Activated CD4-positive, alpha-beta T cell treated with anti-CD3 and anti-CD28 coated beads, Interleukin-2, Interleukin-6, amounts not matched to agents 100 ng/mL and 50 ng/mL, durations not matched to agents 16 hours and 8 hours (primary cell): ENCODE measurements around the gene CENATAC.
"Not testable (repeated sequence)": the region's sequence is repeated elsewhere in the genome, so short reads cannot be mapped to it uniquely, and the experiment has no call there.

Source experiments
- DNase-seq: peaks from one replicate; pipeline ENCODE4 v3.0.0-alpha.2; 2020

The CENATAC gene

DNA sequence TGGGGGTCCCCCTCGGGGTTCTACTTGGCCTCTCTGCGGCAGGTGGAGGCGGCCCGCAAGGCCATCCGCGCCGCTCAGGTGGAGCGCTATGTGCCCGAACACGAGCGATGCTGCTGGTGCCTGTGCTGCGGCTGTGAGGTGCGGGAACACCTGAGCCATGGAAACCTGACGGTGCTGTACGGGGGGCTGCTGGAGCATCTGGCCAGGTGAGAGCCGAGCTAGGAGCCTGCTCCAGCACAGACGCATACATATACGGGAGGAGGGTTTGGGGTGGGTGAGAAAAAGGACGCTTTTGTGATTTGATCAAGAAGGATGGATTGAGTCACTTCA is 415 bp downstream of the CENATAC start:
- no peak for DNase-seq

DNA sequence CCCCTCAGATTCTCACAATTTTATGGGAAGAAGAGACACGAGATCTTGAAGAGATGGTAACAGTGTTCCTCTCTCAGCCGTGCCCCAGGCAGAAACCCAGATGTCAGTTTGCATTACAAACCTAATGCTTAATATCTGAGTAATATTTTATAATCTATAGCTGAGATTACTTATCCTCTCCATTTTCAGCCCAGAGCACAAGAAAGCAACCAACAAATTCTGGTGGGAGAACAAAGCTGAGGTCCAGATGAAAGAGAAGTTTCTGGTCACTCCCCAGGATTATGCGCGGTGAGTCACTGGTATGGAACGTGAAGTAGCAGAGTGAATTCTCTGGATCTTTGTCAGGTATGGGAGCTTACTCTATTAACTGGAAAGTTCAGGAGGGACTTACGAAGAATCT is 884 bp downstream of the CENATAC start:
- DNase-seq: no peak

DNA sequence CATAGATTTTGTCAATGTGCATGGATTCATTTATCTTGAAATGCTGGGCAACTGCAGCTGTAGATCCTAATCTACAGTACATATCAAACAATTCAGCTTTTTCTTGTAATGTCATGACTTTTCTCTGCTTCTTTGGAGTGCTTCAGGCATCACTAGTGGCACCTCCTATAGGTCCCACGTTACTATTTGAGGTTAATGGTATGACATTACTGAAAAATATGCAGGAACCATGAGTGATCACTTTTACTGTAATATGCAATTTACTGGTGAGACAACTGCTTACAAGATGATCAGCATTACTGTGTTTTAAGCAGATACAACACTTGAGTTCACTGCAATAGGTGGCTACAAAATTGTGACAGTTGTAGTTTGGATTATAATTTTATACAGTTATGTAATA is 3.0 kb downstream of the CENATAC start:
- DNase-seq: no peak

DNA sequence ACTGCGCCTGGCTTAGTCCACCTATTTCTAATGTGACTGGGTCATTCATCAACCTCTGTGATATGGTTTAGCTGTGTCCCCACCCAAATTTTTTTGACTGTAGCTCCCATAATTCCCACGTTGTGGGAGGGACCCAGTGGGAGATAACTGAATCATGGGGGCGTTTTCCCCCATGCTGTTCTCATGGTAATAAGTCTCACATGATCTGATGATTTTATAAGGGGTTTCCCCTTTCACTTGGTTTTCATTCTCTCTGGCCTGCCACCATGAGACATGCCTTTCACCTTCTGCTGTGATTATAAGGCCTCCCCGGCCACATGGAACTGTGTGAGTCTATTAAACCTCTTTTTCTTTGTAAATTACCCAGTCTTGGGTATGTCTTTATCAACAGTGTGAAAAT is 8.7 kb downstream of the CENATAC start:
- DNase-seq: no peak

DNA sequence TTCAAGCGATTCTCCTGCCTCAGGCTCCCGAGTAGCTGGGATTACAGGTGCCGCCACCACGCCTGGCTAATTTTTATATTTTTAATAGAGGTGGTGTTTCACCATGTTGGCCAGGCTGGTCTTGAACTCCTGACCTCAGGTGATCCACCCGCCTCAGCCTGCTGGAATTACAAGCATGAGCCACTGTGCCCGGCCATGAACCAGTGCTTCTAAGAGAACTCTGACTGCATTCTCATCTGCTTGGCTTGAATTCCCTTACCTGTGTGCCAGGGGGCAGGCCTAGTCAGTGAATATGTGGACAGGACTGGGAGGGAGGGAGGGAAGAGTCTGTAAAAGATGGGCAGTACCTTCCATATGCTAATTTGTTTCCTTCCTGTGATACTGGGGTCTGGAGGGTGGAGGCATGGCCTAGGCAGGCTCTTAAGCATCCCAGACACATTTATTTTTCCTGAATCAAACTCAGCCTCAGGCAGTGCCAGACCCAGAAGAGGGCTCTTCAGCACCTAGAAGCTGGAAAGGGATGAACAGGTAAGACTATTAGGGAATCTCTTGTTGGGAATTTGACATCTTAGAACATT is 13.6 kb downstream of the CENATAC start:
- DNase-seq: no peak

DNA sequence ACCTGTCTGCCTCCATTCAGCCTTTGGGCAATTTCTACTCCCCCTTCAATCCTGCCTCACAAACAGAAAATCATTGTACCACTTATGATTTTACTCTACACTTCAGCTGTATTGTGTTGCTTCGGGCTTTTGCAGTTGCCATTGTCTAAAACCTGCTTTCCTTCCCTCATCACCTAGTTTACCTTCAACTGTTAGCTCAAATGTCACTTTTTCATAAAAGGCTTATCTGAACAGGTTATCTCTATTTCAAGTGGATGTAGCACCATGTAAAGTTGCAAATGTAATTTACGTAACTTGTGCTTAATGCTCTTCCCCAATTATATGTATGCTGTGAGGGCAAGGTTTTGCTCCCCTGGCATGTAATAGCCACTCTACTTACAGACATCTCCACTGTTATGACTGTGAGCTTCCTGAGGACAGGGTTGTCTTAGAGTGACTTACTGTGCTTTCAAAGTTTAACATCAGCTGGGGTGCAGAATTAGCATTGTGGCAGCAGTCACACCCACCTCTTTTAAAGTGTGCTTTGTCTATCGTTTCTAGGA is 14.8 kb downstream of the CENATAC start:
- DNase-seq: no peak

DNA sequence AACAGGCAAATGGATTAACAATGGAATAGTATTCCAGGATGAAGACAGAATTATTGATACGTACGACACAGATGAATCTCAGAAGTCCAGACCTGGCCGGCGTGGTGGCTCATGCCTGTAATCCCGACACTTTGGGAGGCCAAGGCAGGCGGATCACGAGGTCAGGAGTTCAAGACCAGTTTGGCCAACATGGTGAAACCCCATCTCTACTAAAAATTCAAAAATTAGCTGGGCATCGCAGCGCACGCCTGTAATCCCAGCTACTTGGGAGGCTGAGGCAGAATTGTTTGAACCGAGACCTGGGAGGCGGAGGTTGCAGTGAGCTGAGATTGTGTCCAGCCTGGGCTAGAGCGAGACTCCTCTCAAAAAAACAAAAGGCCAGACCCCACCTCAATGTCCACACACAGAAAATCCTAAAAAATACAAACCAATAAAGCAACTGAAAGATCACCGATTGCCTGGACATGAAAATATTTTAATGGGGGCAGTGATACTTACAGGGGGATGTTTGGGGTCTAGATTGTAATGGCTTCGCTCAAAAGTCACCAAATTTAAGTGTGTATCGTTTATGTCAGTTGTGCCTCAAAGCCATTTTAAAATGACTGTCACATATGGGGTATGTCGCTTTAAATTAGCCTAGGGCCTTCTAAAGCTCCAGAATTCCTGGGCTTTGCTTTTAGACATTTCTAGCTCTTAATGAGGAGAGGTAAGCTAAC is 16.4 kb downstream of the CENATAC start:
- DNase-seq: no peak

DNA sequence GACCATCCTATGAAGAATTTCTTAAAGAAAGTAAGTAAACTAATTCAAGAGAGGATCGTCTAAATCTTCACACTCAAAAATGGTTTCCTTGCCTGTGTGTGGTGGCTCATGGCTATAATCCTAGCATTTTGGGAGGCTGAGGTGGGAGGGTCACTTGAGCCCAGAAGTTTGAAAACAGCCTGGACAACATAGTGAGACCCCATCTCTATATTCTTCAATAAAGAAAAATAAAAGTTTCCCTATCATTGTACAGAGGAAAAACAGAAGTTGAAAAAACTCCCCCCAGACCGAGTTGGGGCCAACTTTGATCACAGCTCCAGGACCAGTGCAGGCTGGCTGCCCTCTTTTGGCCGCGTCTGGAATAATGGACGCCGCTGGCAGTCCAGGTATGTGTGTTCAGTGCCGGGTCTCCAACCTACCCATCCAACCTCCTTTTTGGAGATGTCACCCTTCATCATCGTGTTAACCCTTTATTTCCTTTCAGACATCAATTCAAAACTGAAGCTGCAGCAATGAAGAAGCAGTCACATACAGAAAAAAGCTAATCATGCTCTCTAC is 17.2 kb downstream of the CENATAC start:
- DNase-seq: no peak

DNA sequence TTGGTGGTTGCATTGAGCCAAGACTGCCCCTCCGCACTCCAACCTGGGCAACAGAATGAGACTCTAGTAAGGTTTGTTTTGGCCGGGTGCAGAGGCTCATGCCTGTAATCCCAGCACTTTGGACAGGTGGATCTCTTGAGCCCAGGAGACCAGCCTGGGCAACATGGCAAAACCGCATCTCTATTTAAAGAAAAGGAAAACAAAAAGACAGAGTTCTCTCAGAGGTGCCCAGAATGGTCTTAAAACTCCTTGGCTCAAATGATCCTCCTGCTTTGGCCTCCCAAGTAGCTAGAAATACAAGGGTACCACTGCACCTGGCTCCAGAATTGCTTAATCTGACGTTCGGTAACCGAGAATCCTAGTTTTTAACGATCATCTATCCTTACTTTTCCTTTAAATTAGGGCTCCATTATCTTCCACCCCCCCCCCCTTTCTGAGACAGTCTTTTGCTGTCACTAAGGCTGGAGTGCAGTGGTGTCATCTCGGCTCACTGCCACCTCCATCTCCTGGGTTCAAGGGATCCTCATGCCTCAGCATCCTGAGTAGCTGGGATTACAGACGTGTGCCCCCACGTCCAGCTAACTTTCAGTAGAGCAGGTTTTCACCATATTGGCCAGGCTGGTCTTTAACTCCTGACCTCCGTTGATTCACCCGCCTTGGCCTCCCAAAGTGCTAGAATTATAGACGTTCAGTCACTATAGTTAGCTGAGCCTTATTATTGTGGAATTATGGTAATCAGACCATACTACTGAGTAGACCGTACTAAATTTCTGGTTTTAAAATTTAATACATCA is 18.5 kb downstream of the CENATAC start:
- no peak for DNase-seq

DNA sequence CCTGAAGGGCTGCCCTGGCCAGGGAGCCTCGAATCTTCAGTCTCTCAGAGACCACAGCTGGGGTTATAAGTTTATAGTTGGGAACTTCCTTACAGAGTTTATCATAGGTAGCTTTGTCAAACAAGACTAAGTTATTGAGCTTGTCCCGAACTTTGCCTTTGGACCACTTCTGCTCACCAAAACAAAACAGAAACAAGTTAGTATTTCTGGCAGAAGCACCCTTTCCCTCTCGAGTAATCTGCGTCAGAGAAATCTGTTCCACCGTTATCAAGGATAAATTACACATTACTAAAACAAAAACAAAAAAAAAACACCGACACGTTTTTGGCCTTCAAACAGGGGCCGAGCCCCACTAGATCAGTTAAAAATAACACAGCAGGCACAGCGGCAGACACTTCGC is 19.4 kb downstream of the CENATAC start:
- not testable (repeated sequence) for DNase-seq

DNA sequence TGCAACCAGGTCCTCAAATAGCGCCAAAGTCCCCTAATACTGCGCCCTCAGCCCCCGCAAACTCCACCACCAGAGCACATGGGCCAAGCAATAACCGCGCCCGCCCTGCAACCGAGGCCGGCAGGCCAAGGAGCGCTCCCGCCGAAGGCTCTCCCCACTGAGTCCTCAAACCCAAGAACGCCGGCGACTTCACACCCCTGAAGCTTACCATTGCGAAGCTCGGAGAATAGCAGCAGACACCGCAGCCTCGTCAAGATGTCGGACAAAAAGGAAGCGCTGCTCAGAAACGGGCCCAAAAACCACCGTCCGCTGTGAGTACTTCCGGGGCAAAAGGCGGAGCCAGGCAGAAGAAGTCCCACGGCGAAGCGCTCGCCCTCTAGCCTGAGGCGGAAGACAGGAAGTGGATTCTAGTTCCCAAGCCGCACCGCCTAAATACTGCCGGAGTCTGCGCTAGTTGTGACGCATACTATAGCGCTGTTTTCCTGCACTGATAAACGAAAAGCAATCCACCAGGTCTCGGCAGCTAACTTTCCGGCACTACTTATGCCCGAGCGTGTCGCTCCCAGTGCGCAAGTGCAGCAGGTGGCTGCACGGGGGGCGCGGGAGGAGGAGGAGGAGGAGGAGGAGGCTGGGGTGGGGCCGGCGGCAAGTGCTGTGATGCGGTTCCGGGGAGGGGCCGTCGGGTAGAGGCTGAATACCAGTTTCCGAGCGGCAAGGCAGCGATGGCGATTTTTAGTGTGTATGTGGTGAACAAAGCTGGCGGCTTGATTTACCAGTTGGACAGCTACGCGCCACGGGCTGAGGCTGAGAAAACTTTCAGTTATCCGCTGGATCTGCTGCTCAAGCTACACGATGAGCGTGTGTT is 20.4 kb downstream of the CENATAC start, which contains the start of the genes RPS25 and TRAPPC4:
RPS25 (minus strand) TSS at position 270 of the 865 bp plus-strand sequence; CDS start at position 211, 59 bp downstream.
TRAPPC4 (plus strand) TSS at position 693 of the 865 bp plus-strand sequence; CDS start at position 723, 30 bp downstream.
- DNase-seq: peak; percentile 97

DNA sequence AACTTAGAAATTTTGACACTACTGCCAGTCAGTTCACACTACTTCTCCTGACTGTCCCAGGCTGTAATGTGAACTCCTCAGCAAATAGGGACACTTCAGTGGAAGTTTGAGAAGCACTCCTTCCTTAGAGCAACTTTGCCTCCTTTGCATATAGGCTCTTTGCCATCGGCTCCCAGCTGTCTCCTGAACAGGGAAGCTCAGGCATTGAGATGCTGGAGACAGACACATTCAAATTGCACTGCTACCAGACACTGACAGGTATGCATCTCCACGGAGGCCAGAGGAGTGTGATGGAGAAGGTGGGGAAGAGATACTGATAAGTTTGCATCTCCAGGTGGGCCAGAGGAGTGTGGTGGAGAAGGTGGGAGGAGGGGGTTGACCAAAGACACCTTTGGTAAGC is 22.1 kb downstream of the CENATAC start:
- no peak for DNase-seq

DNA sequence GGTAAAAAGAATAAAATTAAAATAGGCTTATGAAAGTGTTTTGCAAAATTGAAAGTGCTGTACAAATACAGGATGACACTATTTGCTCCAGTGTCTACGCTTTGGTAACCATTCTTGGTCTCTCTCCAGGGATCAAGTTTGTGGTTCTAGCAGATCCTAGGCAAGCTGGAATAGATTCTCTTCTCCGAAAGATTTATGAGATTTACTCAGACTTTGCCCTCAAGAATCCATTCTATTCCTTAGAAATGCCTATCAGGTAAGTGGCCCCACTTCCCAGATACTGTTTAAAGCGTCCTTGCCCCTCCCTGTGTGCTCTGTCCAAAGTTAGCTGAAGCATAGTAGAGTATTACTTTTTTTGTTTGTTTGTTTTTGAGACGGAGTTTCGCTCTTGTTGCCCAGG is 23.7 kb downstream of the CENATAC start:
- DNase-seq: no peak

DNA sequence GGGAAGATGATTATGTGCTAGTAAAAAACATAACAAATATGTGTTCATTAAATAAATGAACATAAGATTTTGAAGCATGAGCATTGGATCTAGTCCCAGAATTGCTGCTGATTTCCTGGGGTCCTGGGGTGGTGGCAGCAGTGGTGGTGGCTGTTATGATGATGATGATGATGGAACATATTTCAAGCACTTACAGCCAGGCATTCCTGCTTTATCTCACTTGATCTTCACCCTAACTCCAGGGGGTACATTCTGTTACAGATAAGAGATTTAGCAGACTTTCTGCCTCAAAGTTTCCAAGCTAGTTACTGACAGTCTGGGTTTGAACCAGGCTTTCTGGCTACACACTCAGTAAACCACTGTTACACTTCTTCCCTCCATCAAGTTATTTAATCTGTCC is 25.8 kb downstream of the CENATAC start:
- no peak for DNase-seq

DNA sequence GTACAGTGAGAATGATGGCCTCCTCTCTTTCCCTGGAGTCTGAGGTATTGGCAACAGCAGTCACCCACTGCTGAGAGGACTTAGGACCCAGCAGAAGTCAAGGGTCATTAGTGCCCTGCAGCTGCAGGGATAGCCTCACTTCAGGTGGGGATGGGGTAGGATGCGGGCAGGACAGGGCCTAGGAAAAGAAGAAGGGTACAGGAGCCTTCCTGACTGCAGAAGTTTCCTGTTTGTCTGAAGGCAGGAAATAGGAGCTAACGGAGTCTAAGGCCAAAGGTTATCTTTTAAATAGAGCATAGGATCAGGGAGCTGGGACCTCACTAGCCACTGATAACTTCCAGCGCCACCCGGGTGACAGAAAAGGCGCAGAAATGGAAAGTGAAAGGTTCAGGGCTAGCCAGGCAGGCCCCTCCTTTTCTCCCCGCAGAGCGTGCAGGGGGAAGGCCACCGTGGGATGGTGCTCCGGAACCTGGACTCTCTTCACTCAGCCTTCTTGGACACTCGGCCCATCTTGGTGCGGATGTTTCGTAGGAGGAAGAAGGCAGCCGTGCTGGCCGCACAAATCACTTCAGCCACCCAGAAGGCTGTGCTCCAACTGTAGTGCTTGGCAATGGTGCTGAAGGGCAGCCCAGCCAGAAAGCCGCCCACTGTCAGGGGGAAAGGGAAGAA is 26.6 kb downstream of the CENATAC start:
- DNase-seq: no peak

DNA sequence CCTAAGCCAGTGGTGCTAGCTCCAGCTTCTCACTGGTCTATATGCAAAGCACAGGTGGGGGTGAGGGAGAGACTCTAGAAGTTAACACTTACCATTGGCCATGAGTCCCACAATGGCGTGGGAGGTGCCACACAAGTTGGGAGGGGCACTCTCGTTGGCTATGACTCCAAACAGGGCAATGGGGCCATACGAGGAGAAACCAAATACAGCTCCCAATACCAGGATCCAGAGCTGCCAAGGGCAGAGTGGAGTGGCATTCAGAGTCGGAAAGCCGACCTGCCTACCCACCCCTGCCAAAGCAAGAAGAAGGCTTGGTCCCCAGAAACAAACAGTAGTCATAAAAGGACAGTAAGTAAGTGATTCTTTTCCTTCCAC is 27.1 kb downstream of the CENATAC start:
- no peak for DNase-seq

DNA sequence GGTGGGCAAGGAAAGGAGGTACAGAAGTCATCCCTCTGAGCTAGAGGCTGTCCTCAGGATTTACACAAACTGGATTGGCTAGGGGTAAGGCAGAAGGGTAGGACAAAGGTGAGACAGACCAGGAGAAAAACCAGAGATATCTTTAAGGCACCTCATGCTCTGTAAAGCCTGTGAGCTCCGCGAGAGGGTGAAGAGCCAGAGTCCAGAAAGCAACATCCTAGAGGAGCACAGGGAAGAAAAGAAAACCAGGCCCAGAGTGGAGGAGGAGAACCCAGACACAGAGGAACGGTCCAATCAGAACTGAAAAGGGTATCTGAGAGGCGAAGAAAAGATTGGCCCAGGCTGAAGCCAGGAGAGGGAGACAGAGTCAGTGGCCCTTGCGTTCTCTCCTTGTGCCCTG is 27.6 kb downstream of the CENATAC start:
- DNase-seq: no peak

DNA sequence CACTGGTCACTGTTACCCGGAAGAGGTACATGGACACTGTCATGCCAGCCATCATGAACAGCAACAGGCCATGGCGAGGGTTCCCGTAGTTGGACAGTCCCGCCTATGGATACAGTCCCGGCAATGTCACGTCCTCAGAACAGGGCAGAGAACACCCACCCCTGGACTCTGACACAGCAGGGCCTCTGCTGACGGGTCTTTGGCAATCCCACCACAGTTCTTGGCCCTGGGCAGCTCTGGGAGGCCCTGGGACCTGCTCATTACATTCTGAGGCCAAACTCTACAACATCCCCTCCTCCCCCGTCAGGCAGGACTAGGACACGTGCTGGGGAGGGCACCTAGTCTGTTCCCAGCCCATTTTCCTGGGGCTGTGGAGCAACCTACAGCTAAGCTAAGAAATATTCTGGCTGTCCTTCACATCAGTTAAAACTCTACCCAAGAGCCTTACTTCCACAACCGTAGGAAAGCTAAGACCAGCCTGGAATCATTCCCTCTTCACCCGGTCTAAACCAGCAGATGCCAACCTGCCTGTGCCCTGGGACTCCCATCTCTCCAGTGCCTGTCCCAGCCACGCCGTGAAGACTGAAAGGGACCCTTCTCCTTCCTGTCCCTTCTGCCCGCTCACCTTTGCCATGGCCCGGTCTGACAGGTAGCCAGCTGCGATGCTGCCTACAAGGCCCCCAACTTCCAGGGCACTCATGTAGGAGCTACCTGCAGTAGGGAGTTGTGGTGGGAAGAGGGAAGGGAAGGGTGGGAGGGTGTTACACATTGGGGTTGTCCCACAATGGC is 28.2 kb downstream of the CENATAC start:
- DNase-seq: no peak

DNA sequence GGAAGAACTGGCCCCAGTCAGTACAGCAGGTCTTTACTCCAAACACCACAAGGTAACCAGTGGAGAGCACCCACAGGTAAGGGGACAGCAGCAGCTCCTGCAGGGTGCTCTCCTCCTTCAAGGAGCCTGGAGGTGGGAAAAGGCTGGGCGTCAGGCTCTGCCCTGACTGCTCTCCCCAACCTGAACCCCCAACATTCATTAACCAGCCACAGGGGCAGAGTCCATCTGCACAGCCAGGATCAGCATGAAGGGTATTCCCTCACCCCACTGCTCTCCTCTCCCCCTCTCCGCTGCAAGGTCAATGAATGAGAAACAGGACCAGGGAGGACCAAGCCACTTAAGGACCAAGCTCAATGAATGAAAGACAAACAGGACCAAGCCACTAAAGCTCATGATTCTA is 29.0 kb downstream of the CENATAC start:
- no peak for DNase-seq

DNA sequence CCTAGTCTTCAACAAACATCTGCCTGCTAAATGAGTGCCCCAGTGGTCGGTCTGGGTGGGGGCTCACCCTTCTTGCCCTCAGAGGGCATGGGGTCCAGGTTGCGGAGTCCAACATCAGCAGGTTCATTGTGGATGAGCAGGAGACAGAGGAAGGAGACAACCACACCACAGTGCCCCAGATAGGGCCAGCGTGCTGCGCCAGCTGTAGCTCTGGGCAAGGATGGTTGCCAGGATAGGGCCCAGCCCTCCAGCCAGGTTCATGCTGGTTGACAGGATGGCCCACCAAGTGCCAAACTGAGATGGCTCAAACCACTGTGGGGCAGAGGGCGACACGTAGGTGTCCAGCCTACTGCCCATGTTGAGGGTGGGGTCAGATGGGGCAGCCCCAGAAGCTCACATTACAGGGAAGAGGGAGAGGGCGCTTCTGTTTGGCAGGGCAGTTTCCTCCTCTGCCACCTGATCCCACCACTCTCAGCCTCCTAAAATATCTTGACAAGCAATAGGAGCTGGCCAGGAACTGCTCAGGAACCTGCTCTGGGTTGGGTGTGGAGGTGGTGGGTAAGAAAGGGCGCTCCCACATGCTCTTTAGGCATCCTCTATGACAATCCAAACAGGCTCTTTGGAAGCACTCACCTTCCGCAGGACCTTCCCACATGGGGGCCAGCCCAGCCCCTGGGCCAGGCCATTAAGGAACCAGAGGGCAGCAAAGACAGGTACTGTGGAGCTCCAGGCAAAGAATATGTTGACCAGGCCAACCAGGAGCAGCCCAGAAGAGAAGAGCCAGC is 29.8 kb downstream of the CENATAC start:
- DNase-seq: no peak
